Coronary artery (tissue), 2 donors: ENCODE results near the gene SLC35F4.

Experiments used
- DNase-seq: peaks from one replicate; pipeline ENCODE4 v3.0.0-alpha.2; 2017; ENCODE audit warnings: low spot score
- H3K27ac ChIP-seq, 2 donors: fragments of 200-600 bp; sonication (generic); one replicate each; pipeline ENCODE4 v1.5.1; 2016 to 2019
- H3K4me3 ChIP-seq: fragments of 200-600 bp; sonication (generic); 2 replicates; pipeline ENCODE4 v1.5.1; 2016; ENCODE audit warnings: mild to moderate bottlenecking, moderate library complexity
- CTCF ChIP-seq: fragments of 200-600 bp; sonication (generic); IDR thresholded peaks from one replicate; pipeline ENCODE4 v1.5.1; 2019; ENCODE audit warnings: antibody characterized with exemption

SLC35F4 gene

DNA sequence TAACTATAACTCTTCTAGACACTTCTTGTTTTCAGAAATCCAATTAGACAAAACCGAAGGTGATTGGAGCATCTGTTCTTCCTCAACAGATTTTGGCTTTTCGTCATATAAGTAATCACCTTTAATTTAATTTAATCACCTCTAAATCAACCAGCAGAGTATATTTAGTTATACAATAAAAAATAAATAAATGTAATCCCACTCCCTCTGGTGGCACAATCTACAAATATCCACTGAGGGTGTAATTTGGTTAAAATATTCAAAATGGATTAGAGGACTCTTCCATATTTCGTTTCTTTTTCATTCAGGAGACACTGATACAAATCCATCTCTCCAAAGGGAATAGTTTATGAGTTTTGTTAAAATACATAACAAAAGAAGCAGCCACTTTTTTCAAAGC lies 18.3 kb upstream of the SLC35F4 start:
- no peak for DNase-seq
- no peak for TF ChIP-seq CTCF
- Histone ChIP-seq H3K27ac (no peak overlapping the region), H3K4me3 (no peak overlapping the region)

DNA sequence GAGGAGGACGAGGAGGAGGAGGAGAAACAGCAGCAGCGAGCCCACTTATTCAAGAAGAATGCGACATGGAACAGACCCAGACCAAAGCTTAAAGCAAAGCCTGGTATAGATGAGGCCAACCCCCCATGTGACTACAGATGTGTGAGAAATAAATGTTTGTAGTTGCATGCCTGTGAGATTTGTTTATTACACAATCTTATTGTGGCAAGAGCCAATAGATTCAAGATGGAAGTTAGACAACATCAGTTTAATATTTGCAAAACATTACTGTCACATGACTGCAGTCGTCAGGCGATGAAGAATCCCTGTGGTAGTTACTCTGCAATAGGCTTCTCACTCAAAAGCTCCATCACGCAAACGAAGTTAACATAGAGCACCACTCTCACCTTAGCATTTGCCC lies 17.2 kb upstream of the SLC35F4 start:
- no peak for TF ChIP-seq CTCF
- Histone ChIP-seq H3K4me3 (no peak overlapping the region), H3K27ac (no peak overlapping the region)
- DNase-seq, result no peak

GRCh38 chr14:57879516-57879915 lies 13.6 kb upstream of the SLC35F4 start:
- Histone ChIP-seq H3K27ac (no peak overlapping the region), H3K4me3 (no peak overlapping the region)
- no peak for TF ChIP-seq CTCF
- no peak for DNase-seq

DNA sequence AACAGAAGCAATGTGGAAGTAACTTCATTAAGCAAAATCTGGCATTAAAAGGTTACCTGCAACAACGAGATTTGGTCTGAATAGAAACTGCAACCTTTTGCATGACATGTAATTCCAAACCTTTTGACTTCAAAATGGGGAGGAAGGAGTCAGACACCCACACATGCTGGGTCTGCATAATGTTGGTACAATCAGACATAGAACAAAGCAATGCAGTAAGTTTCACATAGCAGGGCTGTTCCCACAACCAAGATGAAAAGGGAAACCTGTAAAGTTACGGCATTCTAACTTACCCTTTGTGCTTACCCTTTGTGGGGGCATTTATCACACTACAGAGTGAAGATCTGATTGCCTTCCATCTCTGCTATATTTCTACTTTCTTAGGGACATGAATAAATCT lies 10.1 kb upstream of the SLC35F4 start:
- Histone ChIP-seq H3K27ac (no peak overlapping the region), H3K4me3 (no peak overlapping the region)
- no peak for DNase-seq
- TF ChIP-seq CTCF, result no peak

- DNase-seq, result no peak
- TF ChIP-seq CTCF, result no peak
- no peak overlapping the region for H3K27ac ChIP-seq
- no peak overlapping the region for H3K4me3 ChIP-seq
These were observed 9.4 kb upstream of the SLC35F4 start for GRCh38 chr14:57875296-57875695.

GRCh38 chr14:57871459-57872080 lies 5.7 kb upstream of the SLC35F4 start:
- DNase-seq, result no peak
- Histone ChIP-seq H3K4me3 (no peak overlapping the region), H3K27ac (no peak overlapping the region)
- no peak for TF ChIP-seq CTCF

GRCh38 chr14:57870686-57871457 lies 5.0 kb upstream of the SLC35F4 start:
- Histone ChIP-seq H3K27ac (no peak overlapping the region), H3K4me3 (no peak overlapping the region)
- TF ChIP-seq CTCF, result no peak
- DNase-seq, result no peak
